Stomach (tissue), 4 donors: ENCODE data around the gene FBXW8.

ENCODE experiments used
- CTCF ChIP-seq, 7 experiments: fragments of 450-650 bp in 4 of 7; fragments of 200-600 bp in 3 of 7; sonication (generic) in 3 of 7; IDR thresholded peaks; one replicate each; pipeline ENCODE4 v1.5.1; 2016 to 2019; ENCODE audit warnings: antibody characterized with exemption in 7 of 7, control low read depth in 2 of 7, mild to moderate bottlenecking in 1 of 7
- EP300 ChIP-seq: sonication (generic); formaldehyde crosslinking; IDR thresholded peaks from one replicate; pipeline ENCODE4 v1.6.1; 2017; ENCODE audit warnings: antibody characterized with exemption
- POLR2A ChIP-seq, 4 donors: fragments of 450-650 bp; IDR thresholded peaks; one replicate each; pipeline ENCODE4 v1.6.1; 2016; ENCODE audit warnings: antibody characterized with exemption in 4 of 4, control low read depth in 2 of 4, mild to moderate bottlenecking in 1 of 4, moderate library complexity in 1 of 4
- POLR2AphosphoS5 ChIP-seq, 3 donors: sonication (generic); formaldehyde crosslinking; IDR thresholded peaks; one replicate each; pipeline ENCODE4 v1.6.1; 2016; ENCODE audit warnings: antibody characterized with exemption in 3 of 3

GRCh38 chr12:117061555-117062079, 150.9 kb downstream of the FBXW8 start:
- TF ChIP-seq CTCF (IDR thresholded peaks at IDR 0.05): no peak
- no peak for TF ChIP-seq EP300
- no peak for TF ChIP-seq POLR2AphosphoS5 (IDR thresholded peaks at IDR 0.05)
- TF ChIP-seq POLR2A (IDR thresholded peaks at IDR 0.05): no peak
